NCI-H748 (cell line): ENCODE data around the gene TSBP1.
"Not testable (repeated sequence)": the region's sequence is repeated elsewhere in the genome, so short reads cannot be mapped to it uniquely, and the experiment has no call there.

ENCODE experiments used
- DNase-seq: peaks from one replicate; lab custom pipeline; 2025; ENCODE audit not compliant: unreplicated experiment; lab: John Stamatoyannopoulos, UW

The TSBP1 gene

GRCh38 chr6:32291543-32291942, 80.2 kb downstream of the TSBP1 start:
- no peak for DNase-seq

DNA sequence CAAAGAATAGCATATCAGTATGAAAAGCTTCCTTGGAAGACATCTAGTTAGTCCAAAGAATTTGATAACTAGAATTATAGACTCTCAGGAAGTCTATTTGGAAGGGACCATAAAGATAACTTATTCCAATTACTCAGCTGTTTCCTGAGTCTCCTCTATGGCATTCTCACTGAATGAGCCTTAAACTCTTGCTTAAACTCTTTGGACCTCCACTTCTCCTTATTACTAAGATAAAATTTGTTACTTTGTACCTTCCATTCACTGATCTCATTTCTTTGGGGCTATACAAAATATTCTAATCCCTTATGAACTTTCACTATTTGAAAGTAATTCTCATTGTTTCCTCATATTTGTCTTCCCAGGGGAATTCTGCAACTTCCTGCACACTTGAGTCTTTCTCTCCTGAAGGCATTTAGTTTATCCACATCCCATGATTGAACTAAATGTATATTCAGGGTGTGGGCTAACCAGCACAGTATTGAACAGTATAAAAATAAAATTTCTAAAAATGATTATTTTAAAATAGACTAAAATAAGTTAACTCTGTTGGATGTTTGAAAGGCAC, 80.7 kb downstream of the TSBP1 start:
- DNase-seq = no peak

DNA sequence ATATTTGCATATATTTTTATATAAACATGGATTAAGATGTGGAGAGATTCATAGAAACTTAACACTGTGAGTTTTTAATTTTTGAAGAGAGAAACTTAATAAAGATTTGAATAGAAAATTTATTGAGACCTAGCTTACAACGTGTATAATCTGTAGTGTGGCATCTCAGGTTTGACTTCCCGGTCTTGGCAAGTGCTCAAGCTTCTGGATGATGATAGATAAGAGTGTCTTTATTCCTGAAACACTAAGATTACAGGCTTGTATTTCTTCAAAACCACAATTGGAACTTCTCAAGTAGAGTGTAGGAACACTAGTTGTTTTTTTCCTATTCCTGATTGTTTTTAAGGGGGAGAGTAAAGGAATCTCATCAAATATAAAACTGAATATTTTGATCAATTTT, 83.3 kb downstream of the TSBP1 start:
- no peak for DNase-seq

- DNase-seq = not testable (repeated sequence)
Measured at GRCh38 chr6:32273801-32274577, 97.7 kb downstream of the TSBP1 start.

DNA sequence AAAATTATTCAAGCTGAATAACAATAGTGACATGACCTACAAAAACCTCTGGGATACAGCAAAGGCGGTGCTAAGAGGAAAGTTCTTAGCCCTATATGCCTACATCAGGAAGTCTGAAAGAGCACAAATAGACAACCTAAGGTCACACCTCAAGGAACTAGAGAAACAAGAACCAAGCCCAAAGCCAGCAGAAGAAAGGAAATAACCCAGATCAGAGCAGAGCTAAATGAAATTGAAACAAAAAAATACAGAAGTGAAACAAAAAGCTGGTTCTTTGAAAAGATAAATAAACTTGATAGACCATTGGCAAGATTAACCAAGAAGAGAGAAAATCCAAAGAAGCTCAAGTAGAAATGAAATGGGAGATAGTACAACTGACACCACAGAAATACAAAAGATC, 100.3 kb downstream of the TSBP1 start:
- DNase-seq = no peak

DNA sequence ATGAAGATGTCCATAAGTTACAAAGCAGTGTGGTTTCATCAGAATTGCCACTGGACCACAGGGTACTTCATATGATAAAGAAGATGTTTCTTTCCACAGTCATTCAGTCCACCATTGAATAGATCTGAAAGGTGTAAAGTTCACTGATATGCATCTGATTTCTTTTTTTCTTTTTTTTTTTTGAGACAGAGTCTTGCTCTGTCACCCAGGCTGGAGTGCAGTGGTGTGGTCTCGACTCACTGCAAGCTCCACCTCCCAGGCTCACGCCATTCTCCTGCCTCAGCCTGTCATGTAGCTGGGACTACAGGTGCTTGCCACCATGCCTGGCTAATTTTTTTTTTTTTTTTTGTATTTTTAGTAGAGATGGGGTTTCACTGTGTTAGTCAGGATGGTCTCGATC, 103.2 kb downstream of the TSBP1 start:
- not testable (repeated sequence) for DNase-seq

DNA sequence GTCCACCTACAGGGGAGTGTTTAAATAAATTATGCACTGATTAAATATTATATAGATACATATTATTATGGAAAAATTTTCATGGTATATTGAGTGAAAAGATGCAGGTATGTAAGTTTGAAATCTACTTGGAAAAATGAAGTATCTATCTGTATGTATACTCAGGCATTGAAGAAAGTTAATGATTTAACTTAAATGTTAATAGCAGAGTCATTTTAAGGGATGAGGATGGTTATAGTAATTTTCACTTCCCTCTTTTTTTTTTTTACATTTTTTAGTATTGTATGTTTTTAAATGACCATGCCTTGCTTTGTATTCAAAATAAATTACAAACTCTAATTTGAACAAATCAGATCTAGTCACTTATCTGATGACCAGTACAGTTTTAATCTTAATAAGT, 104.7 kb downstream of the TSBP1 start:
- no peak for DNase-seq

- not testable (repeated sequence) for DNase-seq
Measured at GRCh38 chr6:32257262-32257661, 114.4 kb downstream of the TSBP1 start.

- DNase-seq = no peak
Measured at GRCh38 chr6:32255199-32256153, 116.2 kb downstream of the TSBP1 start.

GRCh38 chr6:32254761-32255198, 116.9 kb downstream of the TSBP1 start:
- DNase-seq = no peak

GRCh38 chr6:32252331-32253009, 119.2 kb downstream of the TSBP1 start:
- no peak for DNase-seq

GRCh38 chr6:32249262-32249661, 122.4 kb downstream of the TSBP1 start:
- no peak for DNase-seq

- DNase-seq = no peak
Measured at GRCh38 chr6:32247401-32247800, 124.3 kb downstream of the TSBP1 start.

- peak; percentile 50 for DNase-seq
Measured at GRCh38 chr6:32244946-32245398, 126.7 kb downstream of the TSBP1 start.

- no peak for DNase-seq
Measured at GRCh38 chr6:32244270-32244669, 127.4 kb downstream of the TSBP1 start.
